ENCODE data around the gene ATP2B3.

Gene ATP2B3

GRCh38 chrX:153533091-153533490 lies 15.6 kb downstream of the ATP2B3 start:
- no peak for DNase-seq (ENCODE audit: low spot score)

- DNase-seq (ENCODE audit: low spot score), result no peak
These were observed 19.6 kb downstream of the ATP2B3 start for GRCh38 chrX:153537080-153537479.

- no peak for DNase-seq (ENCODE audit: low spot score)
These were observed 20.3 kb downstream of the ATP2B3 start for GRCh38 chrX:153537526-153538295.

GRCh38 chrX:153538424-153538823 lies 21.0 kb downstream of the ATP2B3 start:
- no peak for DNase-seq (ENCODE audit: low spot score)

- peak; percentile 85 for DNase-seq (ENCODE audit: low spot score)
These were observed 21.9 kb downstream of the ATP2B3 start for GRCh38 chrX:153539171-153539978.

GRCh38 chrX:153539979-153540358 lies 22.5 kb downstream of the ATP2B3 start:
- no peak for DNase-seq (ENCODE audit: low spot score)

- DNase-seq (ENCODE audit: low spot score), result no peak
These were observed 27.3 kb downstream of the ATP2B3 start for GRCh38 chrX:153544727-153545126.

GRCh38 chrX:153546386-153546785 lies 28.9 kb downstream of the ATP2B3 start:
- DNase-seq (ENCODE audit: low spot score), result no peak

- DNase-seq (ENCODE audit: low spot score), result no peak
These were observed 29.8 kb downstream of the ATP2B3 start for GRCh38 chrX:153547195-153547594.

- no peak for DNase-seq (ENCODE audit: low spot score)
These were observed 31.8 kb downstream of the ATP2B3 start for GRCh38 chrX:153549231-153549630.

- DNase-seq (ENCODE audit: low spot score), result peak; percentile 32
These were observed 32.4 kb downstream of the ATP2B3 start for GRCh38 chrX:153549807-153550206.

- DNase-seq (ENCODE audit: low spot score), result no peak
These were observed 33.7 kb downstream of the ATP2B3 start for GRCh38 chrX:153551135-153551534.

- peak; percentile 79 for DNase-seq (ENCODE audit: low spot score)
These were observed 37.2 kb downstream of the ATP2B3 start for GRCh38 chrX:153554519-153555167.

GRCh38 chrX:153556767-153557166 lies 39.3 kb downstream of the ATP2B3 start:
- DNase-seq (ENCODE audit: low spot score), result no peak

GRCh38 chrX:153557618-153558355 lies 40.3 kb downstream of the ATP2B3 start:
- DNase-seq (ENCODE audit: low spot score), result no peak

- no peak for DNase-seq (ENCODE audit: low spot score)
These were observed 42.6 kb downstream of the ATP2B3 start for GRCh38 chrX:153560000-153560399.

GRCh38 chrX:153560466-153560865 lies 43.0 kb downstream of the ATP2B3 start:
- no peak for DNase-seq (ENCODE audit: low spot score)

- no peak for DNase-seq (ENCODE audit: low spot score)
These were observed 43.9 kb downstream of the ATP2B3 start for GRCh38 chrX:153561337-153561736.

GRCh38 chrX:153562546-153562945 lies 45.1 kb downstream of the ATP2B3 start:
- no peak for DNase-seq (ENCODE audit: low spot score)

GRCh38 chrX:153564047-153564606 lies 46.7 kb downstream of the ATP2B3 start:
- peak; percentile 77 for DNase-seq (ENCODE audit: low spot score)

- no peak for DNase-seq (ENCODE audit: low spot score)
These were observed 48.6 kb downstream of the ATP2B3 start for GRCh38 chrX:153565996-153566580.

Data from HuH-7 (cell line).